GM18907 (cell line): ENCODE measurements around the gene BUB1.
A peak's percentile ranks its signal among the peaks of the same experiment; 100 is the strongest.
"Not testable (repeated sequence)": the region's sequence is repeated elsewhere in the genome, so short reads cannot be mapped to it uniquely, and the experiment has no call there.

Source experiments
- ATAC-seq: cut with Tn5 transposase; IDR thresholded peaks from one replicate; pipeline ENCODE4 v1.9.1; 2021; ENCODE audit warnings: mild to moderate bottlenecking, moderate library complexity; ENCODE audit not compliant: unreplicated experiment

BUB1 gene

DNA sequence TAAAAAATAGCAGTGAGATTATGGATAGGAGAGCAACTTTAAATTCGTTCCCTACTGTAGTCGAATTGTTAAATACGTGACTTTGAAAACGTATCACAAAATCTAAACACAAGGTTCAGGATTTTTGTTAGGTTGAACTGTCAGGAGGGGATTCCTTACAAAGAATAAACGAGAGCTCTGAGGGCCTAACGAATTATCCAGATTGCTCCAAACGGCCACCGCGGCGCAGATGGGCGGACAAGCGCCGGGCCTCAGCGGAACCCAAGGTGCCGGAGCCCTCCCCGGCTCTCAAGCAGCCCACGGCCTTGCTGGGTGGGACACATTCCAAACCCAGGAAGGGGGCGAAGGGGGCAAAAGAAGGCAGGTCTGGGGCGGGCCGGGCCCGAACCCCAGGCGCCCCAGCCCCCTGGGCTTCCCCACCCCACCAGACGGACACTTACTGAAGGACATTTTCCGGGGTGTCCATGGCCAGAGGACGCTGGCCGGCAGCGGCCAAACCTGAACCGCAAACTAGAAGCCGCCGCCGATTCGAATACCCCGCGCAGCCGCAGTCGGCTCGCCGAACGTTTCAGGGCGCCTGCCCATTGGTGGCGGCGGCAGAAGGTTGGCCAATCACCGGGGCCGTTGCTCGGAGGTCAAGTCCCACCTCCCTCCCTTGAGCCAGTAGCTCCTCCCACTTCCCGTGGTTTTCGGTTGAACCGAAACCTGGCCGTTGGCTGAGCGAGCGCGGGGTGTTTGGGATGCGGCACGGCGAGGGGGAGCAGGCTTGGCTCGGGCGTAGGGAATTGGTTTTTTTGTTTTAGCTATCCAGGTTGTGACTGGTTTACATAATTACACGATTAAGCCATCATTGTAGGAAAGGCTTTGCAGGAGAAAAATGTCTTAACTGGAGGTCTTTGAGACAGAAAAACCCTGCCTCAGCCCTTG, at the start of gene BUB1:
Gene BUB1 (minus strand): TSS at position 534 of the 927 bp plus-strand sequence. CDS start 68 bp downstream, at position 466.
- ATAC-seq: peak; percentile 82

DNA sequence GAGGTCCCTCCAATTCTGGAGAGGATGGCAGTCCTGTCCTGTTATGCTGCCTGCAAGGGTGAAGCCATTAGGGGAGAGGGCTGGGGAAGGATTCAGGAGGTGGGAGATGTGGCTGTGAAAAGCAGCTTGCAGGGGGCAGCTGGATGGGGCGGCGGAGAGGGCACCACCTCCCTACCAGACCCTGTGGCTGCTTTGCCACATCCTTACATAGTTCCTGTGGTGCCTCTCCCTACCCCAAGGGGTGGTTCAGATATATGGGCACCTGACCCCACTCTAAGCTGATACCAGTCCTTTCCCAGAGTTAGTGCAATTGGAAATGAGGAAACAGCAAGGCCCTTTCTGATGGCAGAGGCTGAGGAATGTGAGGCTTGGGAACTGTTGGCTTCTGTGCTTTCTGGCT, 48.4 kb upstream of the BUB1 start:
- ATAC-seq: no peak

DNA sequence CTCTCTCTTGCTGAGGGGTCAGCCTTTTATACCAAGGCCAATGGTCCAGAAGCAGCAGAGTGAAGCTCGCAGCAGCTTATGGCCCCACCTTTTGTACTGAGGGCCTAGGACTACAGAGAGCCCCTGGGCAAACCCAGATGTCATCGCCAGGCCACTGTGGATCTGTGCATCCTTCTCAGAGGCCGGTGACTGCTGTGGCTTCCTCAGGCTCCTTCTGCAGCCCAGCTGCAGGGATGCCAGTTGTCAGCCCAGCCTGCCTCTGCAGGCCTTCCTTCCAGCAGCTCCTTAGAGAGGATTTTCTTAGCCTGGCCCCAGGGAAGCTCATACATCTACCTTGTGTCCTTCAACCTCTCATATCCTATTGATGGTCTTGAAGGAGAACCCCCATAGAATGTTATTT, 48.0 kb upstream of the BUB1 start:
- no peak for ATAC-seq

DNA sequence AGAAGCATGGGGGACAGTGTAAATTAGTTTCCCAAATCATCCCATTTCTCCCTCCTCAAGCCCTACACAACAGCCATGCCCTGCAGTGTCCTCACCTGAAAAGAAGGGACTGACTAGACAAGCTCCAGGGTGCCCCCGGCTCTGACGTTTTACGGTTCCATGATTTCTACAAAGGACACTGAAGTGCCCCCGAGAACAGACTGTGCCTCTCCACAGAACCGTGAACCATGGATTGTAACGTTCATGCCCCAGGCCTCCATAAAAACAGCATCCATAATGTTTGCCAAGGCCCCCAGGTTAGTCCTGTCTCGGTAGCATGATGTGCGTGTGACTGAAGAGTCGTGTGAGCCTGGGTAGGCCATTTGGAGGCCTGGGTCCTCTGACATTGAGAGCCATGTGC, 47.5 kb upstream of the BUB1 start:
- no peak for ATAC-seq

DNA sequence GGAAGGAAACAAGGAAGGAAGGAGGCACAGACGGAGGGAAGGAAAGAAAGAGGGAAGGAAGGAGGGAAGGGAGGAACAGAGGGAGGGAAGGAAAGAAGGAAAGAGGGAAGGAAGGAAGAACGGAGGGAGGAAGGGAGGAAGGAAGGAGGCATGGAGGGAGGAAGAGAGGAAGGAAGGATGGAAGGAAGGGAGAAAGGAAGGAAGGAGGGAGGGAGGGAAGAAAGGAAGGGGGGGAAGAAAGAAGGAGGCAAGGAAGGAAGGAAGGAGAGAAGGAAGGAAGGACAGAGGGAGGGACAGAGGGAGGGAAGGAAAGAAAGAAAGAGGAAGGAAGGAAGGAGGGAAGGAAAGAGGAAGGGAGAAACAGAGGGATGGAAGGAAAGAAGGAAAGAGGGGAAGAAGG, 47.0 kb upstream of the BUB1 start:
- no peak for ATAC-seq

DNA sequence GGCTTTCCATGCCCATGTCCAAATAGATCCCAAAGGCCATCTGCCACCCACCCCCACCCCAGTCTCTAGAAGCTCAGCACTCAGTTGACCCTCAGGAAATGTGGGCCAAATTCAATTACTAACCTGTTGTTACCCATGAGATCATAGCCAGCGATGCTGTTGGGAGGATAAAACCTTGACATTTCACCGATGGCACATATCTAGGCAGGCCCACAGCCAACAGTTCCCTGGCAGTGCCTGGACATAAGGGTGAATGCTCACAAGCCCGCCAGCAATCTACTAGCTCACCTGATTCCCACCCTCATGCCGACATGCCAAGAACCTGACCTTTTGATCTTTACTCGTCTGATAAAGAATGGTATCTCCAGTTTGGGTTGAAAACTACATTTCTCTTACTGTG, 42.7 kb upstream of the BUB1 start:
- ATAC-seq: no peak

DNA sequence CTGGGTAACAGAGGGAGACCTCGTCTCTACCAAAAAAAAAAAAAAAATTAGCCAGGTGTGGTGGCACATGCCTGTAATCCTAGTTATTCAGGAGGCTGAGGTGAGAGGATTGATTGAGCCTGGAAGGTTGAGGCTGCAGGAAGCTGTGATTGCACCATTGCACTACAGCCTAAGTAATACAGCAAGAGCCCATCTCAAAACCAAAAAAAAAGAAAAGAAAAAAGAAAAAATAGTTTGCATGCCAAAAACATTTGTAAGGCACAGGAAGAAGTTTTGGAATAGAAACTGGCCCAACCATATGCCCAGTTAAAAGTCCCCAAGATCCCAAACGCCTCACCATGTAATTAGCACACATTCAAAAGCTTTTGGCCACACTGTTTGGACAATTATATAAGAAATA, 41.1 kb upstream of the BUB1 start:
- no peak for ATAC-seq

DNA sequence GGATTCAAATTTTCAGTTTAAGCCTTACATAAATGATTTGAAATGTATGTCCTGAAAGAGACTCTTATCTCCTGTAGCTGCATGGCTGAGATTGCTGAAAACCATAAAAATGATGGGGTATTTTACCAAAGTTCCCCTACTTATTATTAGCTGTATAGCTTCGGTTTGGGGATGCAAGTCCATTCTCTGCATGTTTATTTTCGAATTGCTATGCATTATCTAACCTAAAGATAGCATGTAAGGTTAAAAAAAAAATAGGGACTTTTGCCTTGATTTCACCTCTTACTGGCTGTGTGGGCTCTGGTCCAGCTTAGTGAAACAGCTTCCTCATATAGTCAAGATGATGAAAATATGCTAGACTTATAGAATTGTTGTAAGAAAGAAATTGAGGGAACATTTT, 40.5 kb upstream of the BUB1 start:
- ATAC-seq: no peak

DNA sequence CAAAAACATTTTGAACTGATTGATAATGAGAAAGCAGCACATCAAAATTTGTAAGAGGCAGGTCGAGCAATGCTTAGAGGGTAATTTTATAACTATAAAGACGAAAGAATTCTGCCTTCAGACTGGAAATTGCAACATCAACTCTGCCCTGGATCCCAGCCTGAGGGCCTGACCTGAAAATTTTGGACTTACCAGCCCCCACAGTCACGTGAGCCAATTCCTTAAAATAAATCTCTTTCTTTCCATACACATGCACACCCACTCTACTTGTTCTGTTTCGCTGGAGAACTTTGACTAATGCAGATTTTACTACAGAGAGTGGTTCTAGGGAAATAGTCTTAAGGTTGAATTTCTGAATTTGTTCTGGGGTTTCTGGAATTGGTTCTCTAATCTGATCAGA, 39.9 kb upstream of the BUB1 start:
- no peak for ATAC-seq

DNA sequence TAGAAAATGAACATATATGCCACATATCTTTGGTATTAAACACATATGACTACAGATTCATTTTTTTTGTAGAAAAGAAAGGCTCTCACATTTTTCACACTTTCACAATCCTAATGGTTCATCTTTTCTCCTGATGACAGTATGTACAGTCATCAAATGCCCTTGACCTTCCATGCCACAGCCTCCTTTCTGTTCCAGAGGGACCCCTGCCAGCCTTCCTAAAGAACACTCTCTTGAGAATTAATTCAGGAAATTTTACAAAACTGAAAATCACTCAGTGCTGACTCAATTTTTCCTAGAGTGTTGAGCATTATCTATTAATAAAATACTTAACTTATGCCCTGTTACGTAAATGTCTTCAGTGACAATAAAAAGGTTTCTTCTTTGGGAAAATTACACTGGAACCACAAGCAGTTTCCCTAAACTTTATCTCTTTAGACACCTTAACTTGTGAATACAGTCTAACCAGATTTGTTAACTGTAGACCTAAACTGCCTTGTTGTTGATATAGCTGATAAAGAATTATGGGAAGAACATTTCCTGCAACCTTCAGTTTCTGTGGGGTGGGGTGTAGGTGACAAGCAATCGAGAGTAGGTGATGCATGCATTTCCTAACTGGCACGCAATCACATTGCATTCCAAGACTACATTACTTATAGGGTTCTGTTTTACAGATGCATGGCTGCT, 39.2 kb upstream of the BUB1 start:
- ATAC-seq: no peak

DNA sequence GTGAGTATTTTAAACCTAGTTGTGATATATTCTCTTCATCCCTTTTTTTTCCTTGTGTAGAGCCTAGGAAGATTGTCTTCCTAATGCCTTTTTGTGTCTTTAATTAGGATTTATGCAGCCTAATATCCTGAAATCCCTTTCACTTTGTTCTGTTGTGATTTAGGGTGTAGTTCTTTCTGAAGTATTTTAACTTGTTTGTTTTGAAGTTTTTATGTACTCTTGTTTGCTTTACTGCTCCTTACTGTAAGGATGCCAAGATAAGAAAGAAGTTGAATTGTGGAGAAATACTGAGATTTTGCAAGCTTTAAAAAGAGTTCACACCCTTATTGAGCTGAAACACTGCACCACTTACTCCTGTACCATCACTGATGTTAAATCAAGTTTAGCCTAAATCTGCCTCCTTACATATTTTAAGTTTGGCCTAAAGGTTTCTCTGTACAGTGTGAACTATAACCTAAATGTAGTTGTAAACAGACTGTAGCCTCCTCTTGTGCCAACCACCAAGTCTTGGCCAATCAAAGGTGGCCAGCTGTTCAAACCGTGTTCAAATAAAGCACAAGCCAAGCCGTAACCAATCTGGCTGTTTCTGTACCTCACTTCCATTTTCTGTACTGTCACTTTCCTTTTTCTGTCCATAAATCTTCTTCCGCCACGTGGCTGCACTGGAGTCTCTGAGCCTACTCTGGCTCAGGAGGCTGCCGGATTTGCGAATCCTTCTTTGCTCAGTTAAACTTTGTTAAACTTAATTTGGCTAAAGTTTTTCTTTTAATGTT, 36.8 kb upstream of the BUB1 start:
- ATAC-seq: no peak

DNA sequence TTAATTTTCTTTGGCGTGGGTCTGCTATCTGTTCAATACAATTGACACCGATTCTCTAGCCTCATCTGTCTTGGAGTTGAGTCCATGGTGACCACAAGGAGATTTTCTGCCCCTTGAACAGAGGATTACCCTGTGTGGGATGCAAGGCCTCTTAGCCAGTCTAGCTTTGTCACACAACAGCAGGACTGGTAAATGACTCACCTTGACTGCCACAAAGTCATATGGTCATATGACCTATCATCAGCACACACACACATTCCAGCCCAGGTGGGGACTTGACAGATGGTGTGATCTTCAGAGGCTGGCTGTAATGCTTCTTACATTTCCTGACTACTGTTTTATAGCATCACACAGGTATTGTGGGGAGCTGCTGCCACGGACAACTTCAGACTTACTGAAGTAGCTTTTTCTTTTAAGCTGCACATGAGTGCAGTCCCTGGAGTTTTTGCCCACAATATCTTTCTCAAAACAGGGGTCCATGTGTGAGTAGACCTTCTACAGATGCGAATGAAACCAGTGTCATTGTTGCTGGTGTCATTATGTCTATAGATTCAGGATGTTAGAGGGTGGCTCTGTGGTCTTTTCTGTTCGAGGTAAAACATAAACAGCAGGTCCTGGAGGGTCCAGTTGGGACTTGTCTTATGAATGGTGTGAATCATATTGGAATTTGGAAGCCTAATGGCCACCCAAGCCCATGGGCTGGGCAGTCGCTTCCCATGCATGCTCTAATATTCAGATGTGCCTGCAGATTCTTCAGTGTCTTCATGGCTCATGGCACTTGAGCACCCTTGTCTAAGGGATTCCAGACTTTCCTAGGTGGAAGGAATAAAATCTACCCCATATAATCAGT, 35.9 kb upstream of the BUB1 start:
- ATAC-seq: no peak

DNA sequence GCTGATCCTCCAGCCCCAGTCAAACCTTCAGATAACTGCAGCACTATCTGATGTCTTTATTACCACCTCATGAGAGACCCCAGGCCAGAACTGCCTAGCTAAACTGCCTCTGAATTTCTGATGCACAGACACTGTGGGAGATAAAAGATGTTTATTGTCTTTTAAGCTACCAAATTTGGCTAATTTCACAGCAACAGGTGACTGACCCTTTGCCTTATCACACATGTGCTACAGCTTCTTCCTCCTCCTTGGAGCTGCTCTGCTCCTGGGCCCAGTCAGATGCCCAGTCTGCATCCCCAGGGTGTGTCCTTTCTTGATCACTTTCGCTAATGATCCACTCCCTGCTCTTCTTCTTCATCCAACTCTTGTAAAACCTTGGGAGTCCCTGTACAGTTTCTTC, 34.9 kb upstream of the BUB1 start:
- ATAC-seq: no peak

DNA sequence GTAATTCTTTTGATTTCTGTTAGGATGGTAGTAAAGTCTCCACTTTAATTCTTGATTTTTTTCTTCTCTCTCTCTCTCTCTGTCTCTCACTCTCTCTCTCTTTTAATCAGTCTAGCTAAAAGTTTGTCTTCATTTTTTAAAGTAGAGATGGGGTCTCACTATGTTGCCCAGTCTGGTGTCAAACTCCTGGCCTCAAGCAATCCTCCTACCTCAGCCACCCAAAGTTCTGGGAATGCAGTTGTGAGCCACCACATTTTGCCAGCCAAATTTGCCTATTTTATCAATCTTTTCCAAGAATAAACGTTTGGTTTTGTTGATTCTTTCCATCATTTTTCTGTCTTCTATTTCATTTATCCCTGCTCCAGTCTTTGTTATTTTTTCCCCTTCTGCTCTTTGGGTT, 30.6 kb upstream of the BUB1 start:
- ATAC-seq: no peak

DNA sequence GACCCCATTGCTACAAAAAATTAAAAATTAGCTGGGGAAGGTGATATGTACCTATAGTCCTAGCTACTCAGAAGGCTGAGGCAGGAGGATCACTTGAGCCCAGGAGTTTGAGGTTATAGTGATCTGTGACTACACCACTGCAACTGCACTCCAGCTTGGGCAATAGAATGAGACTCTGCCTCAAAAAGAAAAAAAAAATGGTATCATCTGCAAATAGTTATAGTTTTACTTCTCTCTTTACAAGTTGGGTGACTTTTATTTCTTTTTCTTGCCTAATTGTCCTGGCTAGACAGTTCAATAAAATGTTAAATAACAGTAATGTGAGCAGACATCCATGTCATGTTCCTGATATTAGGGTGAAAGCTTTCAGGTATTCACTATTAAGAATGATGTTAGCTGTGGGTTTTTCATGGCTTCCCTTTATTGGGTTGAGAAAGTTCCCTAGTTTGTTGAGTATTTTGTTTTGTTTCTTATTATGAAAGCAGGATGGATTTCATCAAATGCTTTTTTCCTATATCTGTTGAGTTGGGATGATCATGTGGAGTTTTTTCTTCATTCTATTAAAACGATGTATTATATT, 29.6 kb upstream of the BUB1 start:
- ATAC-seq: no peak

DNA sequence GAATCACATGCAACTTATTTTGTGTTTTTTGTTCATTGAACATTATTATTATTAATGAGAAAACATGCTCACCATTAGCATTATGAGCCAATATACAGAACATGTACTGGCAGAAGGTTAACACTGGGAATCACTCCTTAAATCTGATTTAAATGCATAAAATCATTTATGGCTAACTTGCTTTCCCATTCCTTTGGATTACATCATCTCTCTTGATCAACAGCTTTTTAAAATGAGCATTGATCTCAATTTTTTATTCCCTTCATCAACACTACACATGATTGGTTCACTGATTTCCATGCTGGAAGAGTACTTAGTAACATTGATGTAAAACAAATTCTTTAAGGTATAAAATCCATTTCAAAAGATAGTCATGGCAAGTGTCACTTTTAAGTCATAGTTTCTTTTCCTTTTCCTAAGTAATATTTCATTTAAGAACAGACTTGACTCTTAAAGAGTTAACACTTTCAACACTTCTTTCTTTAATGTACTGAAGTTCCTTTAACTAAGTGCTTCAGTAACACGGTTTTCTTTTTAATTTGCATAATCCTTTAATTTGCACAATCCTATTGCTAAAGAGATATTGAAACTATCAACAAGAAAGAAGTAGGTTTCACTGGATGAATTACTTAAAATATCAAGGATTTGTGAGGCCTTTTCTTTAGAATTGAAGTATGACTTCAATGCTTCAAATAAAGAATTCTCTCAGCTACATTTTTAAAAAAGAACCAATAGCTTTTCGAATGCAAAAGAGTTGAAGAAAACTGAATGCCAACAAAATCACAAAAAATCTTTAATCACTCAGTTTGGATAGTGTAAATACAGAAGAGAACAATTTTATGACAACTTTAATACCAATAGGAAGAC, 24.9 kb upstream of the BUB1 start:
- ATAC-seq: no peak

DNA sequence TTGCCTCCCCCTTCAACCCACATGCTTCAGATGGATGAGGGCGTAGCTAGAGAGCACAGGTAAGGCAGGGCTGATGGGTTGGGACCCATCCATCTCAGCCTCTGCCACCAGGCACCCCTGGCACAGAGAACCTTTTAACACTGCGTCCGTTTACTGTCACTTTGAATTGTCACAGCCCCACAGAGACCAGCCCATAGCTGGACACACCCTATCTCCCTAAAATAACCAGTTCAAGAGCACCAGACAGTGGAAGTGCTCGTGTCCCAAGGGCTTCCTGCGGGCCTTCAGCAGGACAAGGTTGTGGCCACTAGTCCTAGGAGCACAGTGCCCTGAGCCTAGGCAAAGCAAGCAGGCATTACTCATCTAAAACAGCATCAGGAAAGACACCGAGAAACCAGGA, 20.4 kb upstream of the BUB1 start:
- not testable (repeated sequence) for ATAC-seq

DNA sequence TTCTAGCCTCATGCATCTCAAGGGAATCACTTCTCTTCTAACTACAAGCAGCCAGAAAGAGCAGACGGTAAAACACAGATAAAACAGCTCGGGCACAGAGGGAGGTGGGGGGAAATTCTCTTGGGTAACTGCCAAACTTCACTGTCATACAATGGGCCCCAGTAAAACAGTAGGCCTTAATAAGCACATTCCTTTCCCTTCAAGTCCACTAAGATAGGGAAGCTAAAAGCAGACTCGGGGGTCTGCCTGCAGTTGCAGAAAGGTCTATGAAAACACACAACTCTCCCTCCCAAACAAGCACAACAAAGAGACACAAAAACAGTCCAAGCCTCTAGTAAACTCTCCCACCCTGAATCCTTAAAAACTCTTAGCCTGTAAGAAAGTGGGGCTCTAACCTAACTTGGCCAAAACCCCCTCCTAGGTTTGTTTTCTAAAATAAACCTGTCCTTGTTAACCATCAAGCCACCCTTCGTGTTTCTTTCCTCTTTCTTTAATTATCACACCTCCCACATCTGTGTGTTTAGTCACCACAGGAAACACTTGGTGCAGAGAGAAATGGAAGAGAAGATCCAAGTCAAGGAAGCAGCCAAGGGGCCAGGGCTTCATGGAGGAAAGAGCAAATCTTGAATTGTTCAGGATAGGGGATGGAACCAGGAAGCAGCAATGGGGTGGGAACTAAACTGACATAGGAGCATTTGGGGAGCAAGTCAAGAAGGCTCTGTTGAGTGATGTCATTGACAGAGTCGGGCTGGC, 17.5 kb upstream of the BUB1 start:
- not testable (repeated sequence) for ATAC-seq
